ENCODE measurements around the gene CHMP5. TPM values are rescaled to one million over a fixed set of nuclear protein-coding genes. Genes with fewer than 3 reads are reported as not detected.

CHMP5 gene
- total and polyA plus RNA-seq, 4 experiments from 2014 or later = 32.3 to 59.9 (median 39.7) TPM

GRCh38 chr9:33273266-33273971 is 8.6 kb downstream of the CHMP5 start:
- ChIA-PET POLR2A (ENCODE audit: partially characterized antibody) (interaction anchor here (0.7 to 1.4 kb wide), 3 partner anchors 9 to 248 kb away, joined by 3 to 8 read pairs (median 5); partner anchors contain the start of genes BAG1, DNAJA1 and NFX1), CTCF (ENCODE audit: partially characterized antibody) (interaction anchor here (0.9 to 3.1 kb wide), 4 partner anchors 9 to 102 kb away, joined by 3 to 10 read pairs (median 4); no protein-coding TSS in a partner anchor)
- no peak for DNase-seq
- H3K4me3 ChIP-seq (ENCODE audit: low read length in 2 of 2) = no peak overlapping the region
- H3K36me3 ChIP-seq (ENCODE audit: insufficient read depth, low read length) = peaks cover 75% of the 10 kb centered on the region
- H3K4me1 ChIP-seq (ENCODE audit: insufficient read depth, low read length) = no peaks in the 10 kb centered on the region
- Mint-ChIP-seq H3K27me3 (no peaks in the 10 kb centered on the region), H3K36me3 (peaks cover 34 to 69% of the 10 kb centered on the region in 2 donors), H3K27ac (peak overlapping the region in 3 of 7 donors; percentile 15 to 79 (median 76)), H3K4me1 (peaks cover 0 to 10% (median 6%) of the 10 kb centered on the region in 4 donors), H3K9me3 (no peaks in the 10 kb centered on the region), H3K4me3 (no peak overlapping the region)
- no peaks in the 10 kb centered on the region for H3K9me3 ChIP-seq (ENCODE audit: control insufficient read depth in 1 of 2, low read length in 2 of 2)
- intact Hi-C loops (cut with micrococcal nuclease) = no loop called here
- H3K27me3 ChIP-seq (ENCODE audit: insufficient read depth, low read length) = no peaks in the 10 kb centered on the region
- no peak overlapping the region for H3K27ac ChIP-seq (ENCODE audit: low read depth, low read length)

GRCh38 chr9:33273972-33274328 is 9.1 kb downstream of the CHMP5 start:
- POLR2A ChIA-PET (ENCODE audit: partially characterized antibody) = interaction anchor here (0.7 to 1.4 kb wide), 3 partner anchors 10 to 249 kb away, joined by 3 to 8 read pairs (median 5); partner anchors contain the start of genes BAG1, DNAJA1 and NFX1
- Histone ChIP-seq H3K36me3 (ENCODE audit: insufficient read depth, low read length) (peaks cover 76% of the 10 kb centered on the region), H3K4me1 (ENCODE audit: insufficient read depth, low read length) (no peaks in the 10 kb centered on the region), H3K27me3 (ENCODE audit: insufficient read depth, low read length) (no peaks in the 10 kb centered on the region), H3K4me3 (ENCODE audit: low read length in 2 of 2) (no peak overlapping the region), H3K9me3 (ENCODE audit: control insufficient read depth in 1 of 2, low read length in 2 of 2) (no peaks in the 10 kb centered on the region), H3K27ac (ENCODE audit: low read depth, low read length) (no peak overlapping the region)
- Mint-ChIP-seq H3K27ac (peak overlapping the region in 3 of 7 donors; percentile 13 to 35 (median 15)), H3K4me1 (peaks cover 0 to 10% (median 6%) of the 10 kb centered on the region in 4 donors), H3K36me3 (peaks cover 37 to 72% of the 10 kb centered on the region in 2 donors), H3K4me3 (no peak overlapping the region), H3K27me3 (no peaks in the 10 kb centered on the region), H3K9me3 (no peaks in the 10 kb centered on the region)
- CTCF ChIA-PET (ENCODE audit: partially characterized antibody) = interaction anchor here (0.9 to 3.1 kb wide), 4 partner anchors 9 to 101 kb away, joined by 3 to 10 read pairs (median 4); no protein-coding TSS in a partner anchor
- DNase-seq = no peak
- intact Hi-C loops (cut with micrococcal nuclease) = no loop called here

- no peaks in the 10 kb centered on the region for H3K9me3 Mint-ChIP-seq
- ChIA-PET POLR2A (ENCODE audit: partially characterized antibody) (no interaction called here), CTCF (ENCODE audit: partially characterized antibody) (no interaction called here)
- DNase-seq = no peak
- no peak overlapping the region for H3K4me3 ChIP-seq (ENCODE audit: low read length in 2 of 2)
- H3K36me3 ChIP-seq (ENCODE audit: insufficient read depth, low read length) = peaks cover 74% of the 10 kb centered on the region
- peaks cover 47 to 70% of the 10 kb centered on the region in 2 donors for H3K36me3 Mint-ChIP-seq
- H3K27ac Mint-ChIP-seq = peak overlapping the region in 3 of 7 donors; percentile 23 to 79 (median 43)
- no peak overlapping the region for H3K27ac ChIP-seq (ENCODE audit: low read depth, low read length)
- intact Hi-C loops (cut with micrococcal nuclease) = no loop called here
- H3K4me1 ChIP-seq (ENCODE audit: insufficient read depth, low read length) = no peaks in the 10 kb centered on the region
- no peak overlapping the region for H3K4me3 Mint-ChIP-seq
- H3K27me3 ChIP-seq (ENCODE audit: insufficient read depth, low read length) = no peaks in the 10 kb centered on the region
- H3K27me3 Mint-ChIP-seq = no peaks in the 10 kb centered on the region
- peaks cover 0 to 6% (median 4%) of the 10 kb centered on the region in 4 donors for H3K4me1 Mint-ChIP-seq
- no peaks in the 10 kb centered on the region for H3K9me3 ChIP-seq (ENCODE audit: control insufficient read depth in 1 of 2, low read length in 2 of 2)
Measured at GRCh38 chr9:33277484-33277883, 12.6 kb downstream of the CHMP5 start.

GRCh38 chr9:33285502-33285901 is 20.7 kb downstream of the CHMP5 start:
- ChIA-PET CTCF (ENCODE audit: partially characterized antibody) (interaction anchor here (0.9 to 2.8 kb wide), 3 partner anchors 13 to 89 kb away, joined by 3 to 16 read pairs (median 4); no protein-coding TSS in a partner anchor), POLR2A (ENCODE audit: partially characterized antibody) (interaction anchor here (0.8 kb wide), 1 partner anchor 261 kb away, joined by 3 read pairs; the partner anchor contains the start of gene DNAJA1)
- peak overlapping the region in 1 of 7 donors; percentile 19 for H3K27ac Mint-ChIP-seq
- no peak overlapping the region for H3K4me3 ChIP-seq (ENCODE audit: low read length in 2 of 2)
- H3K36me3 ChIP-seq (ENCODE audit: insufficient read depth, low read length) = peaks cover 9% of the 10 kb centered on the region
- no peaks in the 10 kb centered on the region for H3K27me3 ChIP-seq (ENCODE audit: insufficient read depth, low read length)
- peaks cover 0 to 2% (median 0%) of the 10 kb centered on the region in 8 donors for H3K9me3 Mint-ChIP-seq
- peaks cover 21 to 35% of the 10 kb centered on the region in 2 donors for H3K36me3 Mint-ChIP-seq
- H3K4me3 Mint-ChIP-seq = no peak overlapping the region
- intact Hi-C loops (cut with micrococcal nuclease) = no loop called here
- no peak overlapping the region for H3K27ac ChIP-seq (ENCODE audit: low read depth, low read length)
- DNase-seq = no peak
- H3K4me1 Mint-ChIP-seq = peaks cover 7 to 15% (median 11%) of the 10 kb centered on the region in 4 donors
- H3K4me1 ChIP-seq (ENCODE audit: insufficient read depth, low read length) = peaks cover 12% of the 10 kb centered on the region
- H3K27me3 Mint-ChIP-seq = no peaks in the 10 kb centered on the region
- no peaks in the 10 kb centered on the region for H3K9me3 ChIP-seq (ENCODE audit: control insufficient read depth in 1 of 2, low read length in 2 of 2)

GRCh38 chr9:33287087-33287490 is 22.2 kb downstream of the CHMP5 start:
- H3K9me3 Mint-ChIP-seq = peaks cover 0 to 5% (median 0%) of the 10 kb centered on the region in 8 donors
- POLR2A ChIA-PET (ENCODE audit: partially characterized antibody) = interaction anchor here (0.8 to 1.5 kb wide), 3 partner anchors 21 to 179 kb away, joined by 3 to 5 read pairs (median 3); partner anchors contain the start of gene B4GALT1
- no peak overlapping the region for H3K4me3 ChIP-seq (ENCODE audit: low read length in 2 of 2)
- no peaks in the 10 kb centered on the region for H3K27me3 ChIP-seq (ENCODE audit: insufficient read depth, low read length)
- H3K4me1 Mint-ChIP-seq = peaks cover 13 to 31% (median 23%) of the 10 kb centered on the region in 4 donors
- no peaks in the 10 kb centered on the region for H3K27me3 Mint-ChIP-seq
- CTCF ChIA-PET (ENCODE audit: partially characterized antibody) = interaction anchor here (0.8 to 2.8 kb wide), 20 partner anchors 10 to 205 kb away, joined by 3 to 16 read pairs (median 3); no protein-coding TSS in a partner anchor
- peaks cover 28% of the 10 kb centered on the region for H3K4me1 ChIP-seq (ENCODE audit: insufficient read depth, low read length)
- H3K27ac ChIP-seq (ENCODE audit: low read depth, low read length) = peak overlapping the region; percentile 27
- DNase-seq = peak; percentile 68 to 73 (median 72)
- H3K27ac Mint-ChIP-seq = peak overlapping the region; percentile 71 to 93 (median 88)
- H3K4me3 Mint-ChIP-seq = peak overlapping the region; percentile 3 to 68 (median 37)
- H3K36me3 ChIP-seq (ENCODE audit: insufficient read depth, low read length) = peaks cover under 1% of the 10 kb centered on the region
- peaks cover 15 to 38% of the 10 kb centered on the region in 2 donors for H3K36me3 Mint-ChIP-seq
- no peaks in the 10 kb centered on the region for H3K9me3 ChIP-seq (ENCODE audit: control insufficient read depth in 1 of 2, low read length in 2 of 2)
- intact Hi-C loops (cut with micrococcal nuclease) = no loop called here

GRCh38 chr9:33288235-33288634 is 23.4 kb downstream of the CHMP5 start:
- Mint-ChIP-seq H3K36me3 (peaks cover 9 to 38% of the 10 kb centered on the region in 2 donors), H3K9me3 (peaks cover 0 to 7% (median 0%) of the 10 kb centered on the region in 8 donors), H3K4me3 (peak overlapping the region in 2 of 8 donors; percentile 31 to 42), H3K4me1 (peaks cover 21 to 43% (median 33%) of the 10 kb centered on the region in 4 donors), H3K27me3 (no peaks in the 10 kb centered on the region), H3K27ac (peak overlapping the region; percentile 50 to 90 (median 85))
- ChIA-PET CTCF (ENCODE audit: partially characterized antibody) (interaction anchor here (0.6 to 2.8 kb wide), 5 partner anchors 9 to 86 kb away, joined by 3 to 16 read pairs (median 9); no protein-coding TSS in a partner anchor), POLR2A (ENCODE audit: partially characterized antibody) (no interaction called here)
- Histone ChIP-seq H3K27me3 (ENCODE audit: insufficient read depth, low read length) (no peaks in the 10 kb centered on the region), H3K9me3 (ENCODE audit: control insufficient read depth in 1 of 2, low read length in 2 of 2) (no peaks in the 10 kb centered on the region), H3K4me3 (ENCODE audit: low read length in 2 of 2) (no peak overlapping the region), H3K36me3 (ENCODE audit: insufficient read depth, low read length) (no peaks in the 10 kb centered on the region), H3K27ac (ENCODE audit: low read depth, low read length) (no peak overlapping the region), H3K4me1 (ENCODE audit: insufficient read depth, low read length) (peaks cover 40% of the 10 kb centered on the region)
- intact Hi-C loops (cut with micrococcal nuclease) = no loop called here
- DNase-seq = no peak
